NCI-H1048 (cell line): Measurements from ENCODE around the gene ZNF429.
"Not testable (repeated sequence)": the region's sequence is repeated elsewhere in the genome, so short reads cannot be mapped to it uniquely, and the experiment has no call there.

Experiments used
- DNase-seq: peaks from one replicate; lab custom pipeline; 2025; lab: John Stamatoyannopoulos, UW

ZNF429 gene

DNA sequence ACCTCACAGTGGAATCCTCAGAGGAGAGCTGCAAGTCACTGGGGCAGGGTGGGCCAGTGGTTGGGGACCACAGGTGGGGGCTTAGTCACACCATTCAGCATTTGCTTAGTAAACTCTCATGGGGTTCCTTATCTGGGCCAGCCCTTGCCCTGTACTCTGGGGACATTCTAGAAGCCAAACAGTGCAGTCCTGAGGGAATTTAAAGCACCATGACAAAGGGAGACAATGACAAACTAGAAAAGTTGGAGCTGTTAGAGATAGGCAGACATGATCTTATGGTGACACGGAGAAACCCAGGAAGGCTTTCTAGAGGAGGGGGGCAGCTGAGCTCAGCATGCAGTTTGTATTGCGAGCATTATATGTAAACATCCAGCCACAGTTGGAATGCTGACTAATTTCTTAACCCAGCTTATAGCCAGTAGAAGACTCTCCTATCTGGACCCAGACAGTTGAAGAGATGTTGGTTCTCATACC lies 87.6 kb downstream of the ZNF429 start:
- DNase-seq: no peak

GRCh38 chr19:21593502-21593901 lies 88.1 kb downstream of the ZNF429 start:
- no peak for DNase-seq

GRCh38 chr19:21593934-21594820 lies 88.8 kb downstream of the ZNF429 start:
- DNase-seq: no peak

GRCh38 chr19:21595185-21595584 lies 89.8 kb downstream of the ZNF429 start:
- DNase-seq: no peak

GRCh38 chr19:21602082-21602658 lies 96.8 kb downstream of the ZNF429 start:
- DNase-seq: no peak

GRCh38 chr19:21602659-21603430 lies 97.4 kb downstream of the ZNF429 start:
- not testable (repeated sequence) for DNase-seq

DNA sequence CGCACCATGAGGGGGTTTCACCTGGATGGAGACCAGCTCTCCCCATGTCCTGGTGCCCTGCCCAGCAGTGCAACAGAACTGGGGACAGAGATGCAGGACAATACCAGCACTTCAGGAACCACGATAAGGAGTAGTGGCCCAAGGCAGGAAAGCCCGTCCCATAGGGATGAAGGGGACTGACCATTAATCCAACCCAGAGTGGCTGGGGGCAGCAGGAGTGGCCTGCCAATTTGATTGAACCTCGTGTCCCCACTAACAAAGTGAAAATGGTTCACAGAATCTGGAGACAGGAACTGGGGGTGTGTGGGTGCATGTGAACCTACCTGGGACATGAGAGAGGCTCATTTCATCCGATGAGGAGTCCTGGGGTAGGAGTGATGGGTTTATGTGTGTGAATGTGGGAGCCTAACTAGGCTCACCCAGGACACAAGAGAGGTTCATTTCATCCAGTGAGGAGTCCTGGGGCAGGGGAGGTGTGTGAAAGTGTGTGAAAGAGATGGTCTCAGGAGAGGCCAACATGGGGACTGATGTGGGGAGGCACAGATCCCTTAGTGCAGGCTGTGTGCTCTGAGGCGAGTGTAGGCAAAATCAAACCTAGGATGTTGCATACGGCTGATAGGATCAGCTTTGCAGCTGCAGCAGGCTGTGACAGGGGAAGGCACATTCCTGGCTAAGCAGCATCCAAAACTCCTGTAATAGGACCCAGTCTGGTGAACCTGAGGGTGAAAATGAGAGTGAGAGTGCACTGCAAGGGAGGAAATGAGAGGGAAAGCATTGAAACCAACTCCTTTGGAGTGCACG lies 98.2 kb downstream of the ZNF429 start:
- no peak for DNase-seq

GRCh38 chr19:21604351-21604926 lies 99.0 kb downstream of the ZNF429 start:
- DNase-seq: no peak
